ENCODE measurements around the gene SKA2.
"Not testable (repeated sequence)": the region's sequence is repeated elsewhere in the genome, so short reads cannot be mapped to it uniquely, and the experiment has no call there.

SKA2 gene

DNA sequence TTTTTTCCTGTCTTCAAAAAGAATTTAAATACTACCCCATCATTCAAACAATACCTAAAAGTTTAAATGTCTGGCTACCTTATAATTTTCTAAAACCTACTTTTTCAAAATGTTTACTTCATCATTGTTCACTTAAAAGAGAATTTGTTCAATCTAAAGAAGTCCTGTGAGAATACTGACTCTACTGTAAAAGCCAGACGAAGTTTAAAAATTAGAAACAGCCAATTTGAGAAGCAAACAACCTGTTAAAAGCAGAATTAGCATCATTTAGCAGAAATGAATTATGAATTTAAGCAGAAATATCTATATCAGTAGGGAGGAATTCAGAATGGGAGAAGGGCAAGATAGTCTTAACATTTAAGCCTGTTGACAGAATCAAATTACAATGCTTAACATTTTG lies 2.1 kb downstream of the SKA2 start:
- no peak for DNase-seq (ENCODE audit: low read depth in 2 of 2, low spot score in 1 of 2)

GRCh38 chr17:59151591-59151990 lies 3.4 kb downstream of the SKA2 start:
- no peak for DNase-seq (ENCODE audit: low read depth in 2 of 2, low spot score in 1 of 2)

DNA sequence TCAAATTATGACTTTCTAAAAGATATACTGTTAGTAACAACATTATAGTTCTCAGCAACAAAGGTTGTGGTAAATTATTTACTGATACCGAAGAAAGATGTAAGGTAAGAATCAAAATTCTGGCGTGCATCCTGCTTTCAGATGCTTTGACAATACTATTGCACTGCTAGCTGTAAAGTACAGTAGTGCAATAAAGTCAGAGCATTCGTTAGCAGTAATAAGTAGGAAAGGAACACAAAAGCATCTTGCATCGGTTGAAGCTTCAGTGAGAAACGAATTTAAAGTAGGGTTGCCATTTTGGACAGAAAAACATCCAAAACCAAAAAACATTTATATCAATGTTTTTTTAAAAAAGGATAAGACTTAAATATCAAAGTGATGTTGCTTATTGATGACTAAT lies 4.0 kb downstream of the SKA2 start:
- DNase-seq (ENCODE audit: low read depth in 2 of 2, low spot score in 1 of 2): no peak

DNA sequence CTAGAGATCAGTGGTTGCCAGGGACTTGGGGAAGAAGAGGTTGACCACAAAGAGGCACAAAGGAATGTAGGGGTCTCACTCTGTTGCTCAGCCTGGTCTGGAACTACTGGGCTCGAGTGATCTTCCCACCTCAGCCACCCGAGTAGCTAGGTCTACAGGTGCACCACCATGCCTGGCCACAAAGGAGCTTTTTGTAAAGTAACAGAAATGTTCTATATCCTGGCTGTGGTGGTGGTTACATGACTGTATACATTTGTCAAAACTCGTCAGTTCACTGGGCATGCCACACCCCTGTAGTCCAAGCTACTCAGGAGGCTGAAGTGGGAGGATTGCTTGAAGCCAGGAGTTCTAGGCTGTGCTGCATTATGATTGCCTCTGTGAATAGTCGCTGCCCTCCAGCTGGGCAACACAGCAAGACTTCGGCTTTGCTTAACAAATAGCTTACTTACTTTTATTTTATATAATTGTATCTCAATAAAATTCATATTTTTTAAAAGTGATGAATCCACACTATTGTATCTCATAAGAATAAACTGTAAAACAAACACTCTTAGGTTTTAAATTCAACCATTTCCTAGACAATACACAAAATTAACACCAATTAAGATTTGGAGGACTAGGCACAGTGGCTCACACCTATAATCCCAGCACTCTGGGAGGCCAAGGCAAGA lies 5.0 kb downstream of the SKA2 start:
- no peak for DNase-seq (ENCODE audit: low read depth in 2 of 2, low spot score in 1 of 2)

GRCh38 chr17:59149051-59149450 lies 5.9 kb downstream of the SKA2 start:
- no peak for DNase-seq (ENCODE audit: low read depth in 2 of 2, low spot score in 1 of 2)

DNA sequence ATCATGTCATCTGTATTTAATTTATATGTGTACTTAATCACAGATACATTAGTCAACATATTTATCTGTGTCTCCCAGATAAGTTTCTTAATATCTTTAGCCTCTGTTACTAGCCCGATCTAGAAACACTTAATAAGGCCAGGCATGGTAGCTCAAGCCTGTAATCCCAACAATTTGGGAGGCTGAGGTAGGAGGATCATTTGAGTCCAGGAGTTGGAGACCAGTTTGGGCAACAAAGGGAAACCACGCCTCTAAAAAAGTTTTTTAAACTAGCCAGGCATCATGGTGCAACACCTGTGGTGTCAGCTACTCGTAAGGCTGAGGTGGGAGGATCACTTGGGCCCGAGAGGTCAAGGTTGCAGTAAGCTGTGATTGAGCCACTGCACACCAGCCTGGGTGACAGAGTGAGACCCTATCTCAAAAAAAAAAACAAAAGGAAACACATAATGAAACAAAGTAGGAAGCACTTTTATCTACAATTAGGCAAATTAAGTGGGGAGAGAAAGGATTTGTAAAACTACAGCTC lies 9.4 kb downstream of the SKA2 start:
- no peak for DNase-seq (ENCODE audit: low read depth in 2 of 2, low spot score in 1 of 2)

DNA sequence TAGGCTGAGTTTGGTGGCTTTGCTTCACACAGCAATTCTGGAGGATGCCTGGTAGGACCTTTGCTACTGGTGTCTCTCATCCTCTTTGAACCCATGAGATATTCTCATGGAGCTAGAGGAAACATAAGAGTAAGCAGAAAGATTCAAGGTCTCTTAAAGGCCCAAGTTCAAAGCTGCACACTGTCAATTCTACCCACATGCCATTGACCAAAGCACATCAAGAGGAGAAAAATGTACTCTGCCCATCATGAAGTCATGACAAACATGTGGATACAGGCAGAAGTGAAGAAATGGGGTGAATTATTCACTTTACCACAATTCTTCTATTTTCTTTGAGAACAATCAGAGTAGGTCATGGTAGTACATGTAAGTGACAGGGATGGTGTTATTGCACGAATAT lies 13.1 kb downstream of the SKA2 start:
- DNase-seq (ENCODE audit: low read depth in 2 of 2, low spot score in 1 of 2): no peak

DNA sequence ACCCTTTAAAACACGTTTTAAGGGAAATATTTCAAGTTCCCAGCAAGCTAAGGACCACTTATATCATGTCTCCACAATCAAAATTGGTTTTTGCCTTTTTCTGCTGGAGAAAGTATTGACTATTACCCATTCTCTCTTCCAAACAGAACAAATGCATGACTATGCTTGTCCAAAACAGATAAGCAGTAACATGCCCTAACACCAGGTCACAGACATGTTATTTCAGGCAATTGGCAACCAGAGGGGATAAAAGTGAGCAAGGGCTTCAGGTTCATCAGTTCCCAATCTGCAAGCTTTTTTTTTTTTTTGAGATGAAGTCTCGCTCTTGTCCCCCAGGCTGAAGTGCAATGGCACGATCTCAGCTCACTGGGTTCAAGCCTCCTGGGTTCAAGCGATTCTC lies 15.0 kb downstream of the SKA2 start:
- no peak for DNase-seq (ENCODE audit: low read depth in 2 of 2, low spot score in 1 of 2)

GRCh38 chr17:59138339-59138738 lies 16.6 kb downstream of the SKA2 start:
- not testable (repeated sequence) for DNase-seq (ENCODE audit: low read depth in 2 of 2, low spot score in 1 of 2)

DNA sequence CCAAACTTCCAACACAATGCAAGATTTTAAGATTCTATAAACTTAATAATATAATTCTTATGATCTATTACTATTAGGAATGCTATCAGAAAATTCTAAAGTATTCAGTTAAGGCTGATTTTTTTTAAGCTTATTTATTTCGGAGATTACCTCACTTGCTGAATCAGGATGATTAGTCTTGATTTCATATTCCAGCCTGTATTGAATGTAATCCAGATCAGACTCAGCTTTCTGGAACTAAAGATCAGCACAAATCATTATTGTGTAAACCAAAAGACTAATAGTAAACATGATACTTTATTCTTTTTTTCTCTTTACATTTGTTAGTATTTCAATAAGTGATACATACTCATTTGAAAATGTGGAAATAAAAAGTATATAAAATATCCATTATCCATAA lies 23.9 kb downstream of the SKA2 start:
- DNase-seq (ENCODE audit: low read depth in 2 of 2, low spot score in 1 of 2): no peak

GRCh38 chr17:59129814-59130213 lies 25.2 kb downstream of the SKA2 start:
- no peak for DNase-seq (ENCODE audit: low read depth in 2 of 2, low spot score in 1 of 2)

GRCh38 chr17:59126809-59127417 lies 28.1 kb downstream of the SKA2 start:
- DNase-seq (ENCODE audit: low read depth in 2 of 2, low spot score in 1 of 2): no peak

- no peak for DNase-seq (ENCODE audit: low read depth in 2 of 2, low spot score in 1 of 2)
These were observed 30.3 kb downstream of the SKA2 start for GRCh38 chr17:59124665-59125064.

DNA sequence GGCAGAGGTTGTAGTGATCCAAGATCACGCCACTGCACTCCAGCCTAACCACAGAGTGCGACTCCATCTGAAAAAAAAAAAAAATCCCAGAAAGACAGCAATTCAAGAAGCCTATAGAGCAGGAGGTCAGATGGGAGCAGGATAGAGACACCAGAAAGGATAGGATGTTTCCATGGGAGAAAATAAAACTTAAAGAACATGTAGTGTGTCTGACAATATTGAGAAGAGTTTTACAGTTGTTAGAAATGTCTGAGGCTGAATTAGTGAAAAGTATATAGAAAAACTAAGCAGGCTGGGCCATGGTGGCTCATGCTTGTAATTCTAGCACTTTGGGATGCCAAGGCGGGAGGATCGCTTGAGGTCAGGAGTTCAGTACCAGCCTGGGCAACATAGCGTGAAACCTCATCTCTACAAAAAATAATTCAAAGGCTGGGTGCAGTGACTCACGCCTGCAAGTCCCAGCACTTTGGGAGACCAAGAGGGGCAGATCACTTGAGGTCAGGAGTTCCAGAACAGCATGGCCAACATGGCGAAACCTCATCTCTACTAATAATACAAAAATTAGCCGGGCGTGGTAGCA lies 33.0 kb downstream of the SKA2 start:
- no peak for DNase-seq (ENCODE audit: low read depth in 2 of 2, low spot score in 1 of 2)

- DNase-seq (ENCODE audit: low read depth in 2 of 2, low spot score in 1 of 2): no peak
These were observed 39.5 kb downstream of the SKA2 start for GRCh38 chr17:59115474-59115873.

GRCh38 chr17:59111539-59111938 lies 43.4 kb downstream of the SKA2 start:
- DNase-seq (ENCODE audit: low read depth in 2 of 2, low spot score in 1 of 2): no peak

- DNase-seq (ENCODE audit: low read depth in 2 of 2, low spot score in 1 of 2): no peak
These were observed 44.0 kb downstream of the SKA2 start for GRCh38 chr17:59110973-59111372.

DNA sequence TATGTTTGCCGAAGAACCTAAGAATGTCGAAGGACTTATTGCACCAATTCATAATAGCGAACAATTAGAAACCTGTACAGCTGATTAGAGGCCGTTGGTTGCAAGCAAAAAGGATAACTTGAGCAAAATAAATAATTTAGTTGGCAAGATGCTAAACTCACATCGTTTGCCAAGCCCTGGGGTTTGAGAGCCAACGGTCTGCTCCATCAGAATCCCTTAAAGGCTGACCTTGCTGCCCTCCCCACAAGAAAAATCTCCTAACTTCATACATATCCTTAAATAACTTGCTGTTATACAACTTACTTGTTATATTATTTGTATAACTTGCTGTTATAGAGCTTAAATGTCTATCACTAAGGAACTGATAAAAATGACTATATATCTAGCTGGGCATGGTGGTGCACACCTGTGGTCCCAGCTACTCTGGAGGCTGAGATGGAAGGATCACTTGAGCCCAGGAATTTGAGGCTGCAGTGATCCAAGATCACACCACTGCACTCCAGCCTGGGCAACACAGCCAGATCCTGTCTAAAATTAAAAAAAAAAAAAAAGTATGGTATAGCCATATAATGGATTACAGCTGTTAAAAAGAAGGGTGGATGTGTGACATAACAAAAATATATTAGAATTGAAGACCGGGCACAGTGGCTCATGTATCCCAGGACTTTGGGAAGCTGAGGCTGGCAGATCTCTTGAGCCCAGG lies 46.4 kb downstream of the SKA2 start:
- DNase-seq (ENCODE audit: low read depth in 2 of 2, low spot score in 1 of 2): no peak

DNA sequence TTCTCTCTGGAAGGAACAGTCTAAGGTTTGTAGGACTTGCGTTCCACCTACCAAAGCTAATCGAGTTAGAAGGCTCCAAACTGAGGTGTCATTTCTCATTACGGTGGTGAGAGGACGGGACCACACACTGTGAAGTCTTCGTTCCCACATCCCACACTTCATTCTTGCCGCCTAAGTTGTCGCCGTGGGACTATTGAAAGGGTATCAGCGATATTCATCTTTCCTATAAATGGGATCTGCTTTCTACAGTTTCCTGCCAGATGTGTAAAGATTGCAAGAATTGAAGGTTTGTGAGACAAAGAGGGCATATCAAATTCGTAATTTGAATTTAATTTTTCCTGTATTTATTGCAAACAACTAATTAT lies 47.7 kb downstream of the SKA2 start:
- DNase-seq (ENCODE audit: low read depth in 2 of 2, low spot score in 1 of 2): no peak

DNA sequence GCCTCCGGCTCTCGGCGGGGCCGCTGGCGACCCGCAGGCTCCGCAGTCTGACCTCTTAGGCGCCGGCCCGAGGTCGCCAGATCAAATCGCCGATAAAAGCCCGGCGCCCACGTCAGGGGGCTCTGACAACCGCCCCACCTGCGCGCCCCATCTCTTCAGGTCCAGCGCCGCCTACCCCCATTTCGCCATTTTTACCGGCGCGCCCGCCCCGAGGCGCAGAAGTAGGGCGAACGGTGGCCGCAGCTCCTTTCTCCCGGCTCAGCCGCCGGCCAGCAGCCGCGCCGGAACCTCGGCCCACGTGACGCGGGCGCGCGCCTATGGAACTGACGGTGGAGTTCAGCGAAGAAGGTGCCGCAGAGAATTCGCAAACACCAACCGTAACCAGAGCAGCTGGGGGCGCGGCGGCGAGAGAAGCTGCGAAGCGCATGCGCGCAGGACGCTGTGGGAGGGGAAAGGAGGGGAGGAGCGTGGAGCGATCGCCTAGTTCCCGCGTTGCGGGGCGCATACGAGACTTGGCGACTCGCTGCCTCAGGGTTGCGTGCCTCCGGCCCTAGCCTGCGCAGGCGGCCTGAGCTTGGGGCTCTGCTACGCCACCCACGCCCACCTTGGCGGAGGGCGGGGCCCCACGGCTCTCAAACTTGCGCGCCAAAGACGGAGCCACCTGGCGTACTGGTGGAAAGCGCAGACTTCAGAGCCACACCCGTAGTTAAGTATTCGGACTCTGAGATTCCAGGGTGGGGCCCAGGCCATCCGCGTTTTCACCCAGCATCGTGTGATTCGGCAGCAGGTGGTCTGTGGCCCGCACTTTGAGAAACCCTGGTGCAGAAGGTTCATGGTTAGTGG lies 48.3 kb downstream of the SKA2 start, which contains the start of gene TRIM37:
Gene TRIM37, minus strand, starts transcription at position 418 of the 843 bp plus-strand sequence. CDS start 419 bp downstream, outside the sequence.
- DNase-seq (ENCODE audit: low read depth in 2 of 2, low spot score in 1 of 2): peak; percentile 96 to 98

Data from stimulated activated CD8-positive, alpha-beta memory T cell treated with anti-CD3 and anti-CD28 coated beads, Interleukin-4, amount 100 ng/mL, for 4 hours (primary cell).